ENCODE data around the gene OSBPL2.
A peak's percentile ranks its signal among the peaks of the same experiment; 100 is the strongest.

OSBPL2 gene

DNA sequence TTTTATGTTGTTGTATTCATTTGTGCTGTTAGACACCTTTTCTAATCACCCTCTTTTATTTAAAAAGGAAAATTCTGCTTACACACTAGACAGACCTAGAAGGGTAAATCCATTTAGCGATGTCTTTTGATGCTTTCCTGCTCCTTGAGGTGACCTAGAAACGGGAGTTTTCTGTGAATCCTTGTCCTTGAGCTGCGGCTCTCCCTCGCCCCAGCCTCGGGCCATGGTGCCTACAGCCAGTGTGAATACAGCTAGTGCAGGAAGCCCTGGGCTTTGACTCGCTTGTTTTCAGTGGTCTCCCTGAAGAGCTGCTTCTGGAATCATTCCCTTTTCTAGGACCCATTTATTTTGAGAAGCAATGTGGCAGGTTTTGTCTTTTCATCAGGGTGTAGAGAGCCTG lies 46.8 kb downstream of the OSBPL2 start:
- no peak for DNase-seq
- no CpG with 5 or more reads among the region's 6 CpGs for WGBS (ENCODE audit: extremely low coverage, insufficient coverage, insufficient read length)
- no peak overlapping the region for H2BK12ac ChIP-seq (ENCODE audit: low read length)
- H3K4me2 ChIP-seq (ENCODE audit: low read length), result no peak overlapping the region
- no peaks in the 10 kb centered on the region for H3K79me1 ChIP-seq (ENCODE audit: low read length)
- no peaks in the 10 kb centered on the region for H3K27me3 ChIP-seq (ENCODE audit: insufficient read depth, low read length)
- H3K79me2 ChIP-seq (ENCODE audit: control insufficient read depth, insufficient read depth, low read length, poor library complexity), result no peaks in the 10 kb centered on the region
- H4K8ac ChIP-seq (ENCODE audit: low read depth, low read length), result no peak overlapping the region
- no peak overlapping the region for H4K91ac ChIP-seq (ENCODE audit: low read depth, low read length)
- H3K4ac ChIP-seq (ENCODE audit: low read depth, low read length), result no peak overlapping the region
- peaks cover 52 to 58% of the 10 kb centered on the region in 2 experiments for H3K36me3 ChIP-seq (ENCODE audit: control insufficient read depth in 1 of 2, insufficient read depth in 2 of 2, low read length in 2 of 2)
- H2BK5ac ChIP-seq (ENCODE audit: low read depth, low read length, poor library complexity), result no peak overlapping the region
- peaks cover 15 to 27% of the 10 kb centered on the region in 2 experiments for H3K4me1 ChIP-seq (ENCODE audit: control insufficient read depth in 1 of 2, insufficient read depth in 2 of 2, low read length in 2 of 2)
- no peak overlapping the region for H3K9ac ChIP-seq (ENCODE audit: low read length)
- no peak overlapping the region for H4K12ac ChIP-seq (ENCODE audit: low read depth, low read length)
- H3K4me3 ChIP-seq (ENCODE audit: low read depth, low read length), result no peak overlapping the region
- no peak overlapping the region for H2BK120ac ChIP-seq (ENCODE audit: insufficient read depth, low read length, poor library complexity)
- H3K14ac ChIP-seq (ENCODE audit: low read length), result no peak overlapping the region
- peaks cover 3% of the 10 kb centered on the region for H3K9me3 ChIP-seq (ENCODE audit: insufficient read depth, low read depth, low read length)
- no peak overlapping the region for H3K27ac ChIP-seq (ENCODE audit: low read depth, low read length)
- no peak overlapping the region for H3K23ac ChIP-seq (ENCODE audit: low read length)
- no peak overlapping the region for H2AFZ ChIP-seq (ENCODE audit: insufficient read depth, low read length, poor library complexity)
- H2AK5ac ChIP-seq (ENCODE audit: low read length), result no peak overlapping the region
- no peak overlapping the region for H3K18ac ChIP-seq (ENCODE audit: low read length)

DNA sequence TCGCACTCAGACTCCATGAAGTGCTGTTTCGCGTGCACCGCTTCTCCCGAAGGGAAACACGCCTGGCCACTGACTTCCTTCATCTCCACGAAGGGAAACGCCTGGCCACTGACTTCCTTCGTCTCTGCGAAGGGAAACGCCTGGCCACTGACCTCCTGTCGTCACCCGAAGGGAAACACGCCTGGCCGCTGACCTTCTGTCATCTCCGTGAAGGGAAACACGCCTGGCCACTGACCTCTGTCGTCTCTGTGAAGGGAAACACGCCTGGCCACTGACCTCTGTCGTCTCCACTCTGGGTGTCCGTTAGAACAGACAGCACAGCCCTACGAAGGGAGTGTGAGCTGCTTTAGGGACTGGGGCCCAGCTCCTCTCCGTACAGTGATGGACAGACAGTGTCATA lies 47.4 kb downstream of the OSBPL2 start:
- Histone ChIP-seq H3K18ac (ENCODE audit: low read length) (no peak overlapping the region), H2BK120ac (ENCODE audit: insufficient read depth, low read length, poor library complexity) (no peak overlapping the region), H3K4me3 (ENCODE audit: low read depth, low read length) (no peak overlapping the region), H3K79me2 (ENCODE audit: control insufficient read depth, insufficient read depth, low read length, poor library complexity) (no peaks in the 10 kb centered on the region), H2AK5ac (ENCODE audit: low read length) (no peak overlapping the region), H3K23ac (ENCODE audit: low read length) (no peak overlapping the region), H3K4ac (ENCODE audit: low read depth, low read length) (no peak overlapping the region), H3K14ac (ENCODE audit: low read length) (no peak overlapping the region), H3K79me1 (ENCODE audit: low read length) (no peaks in the 10 kb centered on the region), H3K9ac (ENCODE audit: low read length) (no peak overlapping the region), H3K27ac (ENCODE audit: low read depth, low read length) (peak overlapping the region; percentile 26), H4K91ac (ENCODE audit: low read depth, low read length) (no peak overlapping the region), H3K4me2 (ENCODE audit: low read length) (no peak overlapping the region), H3K9me3 (ENCODE audit: insufficient read depth, low read depth, low read length) (peaks cover 3% of the 10 kb centered on the region), H3K36me3 (ENCODE audit: control insufficient read depth in 1 of 2, insufficient read depth in 2 of 2, low read length in 2 of 2) (peaks cover 47 to 53% of the 10 kb centered on the region in 2 experiments), H3K27me3 (ENCODE audit: insufficient read depth, low read length) (no peaks in the 10 kb centered on the region), H4K12ac (ENCODE audit: low read depth, low read length) (no peak overlapping the region), H2BK12ac (ENCODE audit: low read length) (no peak overlapping the region), H2AFZ (ENCODE audit: insufficient read depth, low read length, poor library complexity) (no peak overlapping the region), H2BK5ac (ENCODE audit: low read depth, low read length, poor library complexity) (no peak overlapping the region), H4K8ac (ENCODE audit: low read depth, low read length) (no peak overlapping the region), H3K4me1 (ENCODE audit: control insufficient read depth in 1 of 2, insufficient read depth in 2 of 2, low read length in 2 of 2) (peaks cover 15 to 27% of the 10 kb centered on the region in 2 experiments)
- DNase-seq, result no peak
- no CpG with 5 or more reads among the region's 23 CpGs for WGBS (ENCODE audit: extremely low coverage, insufficient coverage, insufficient read length)

DNA sequence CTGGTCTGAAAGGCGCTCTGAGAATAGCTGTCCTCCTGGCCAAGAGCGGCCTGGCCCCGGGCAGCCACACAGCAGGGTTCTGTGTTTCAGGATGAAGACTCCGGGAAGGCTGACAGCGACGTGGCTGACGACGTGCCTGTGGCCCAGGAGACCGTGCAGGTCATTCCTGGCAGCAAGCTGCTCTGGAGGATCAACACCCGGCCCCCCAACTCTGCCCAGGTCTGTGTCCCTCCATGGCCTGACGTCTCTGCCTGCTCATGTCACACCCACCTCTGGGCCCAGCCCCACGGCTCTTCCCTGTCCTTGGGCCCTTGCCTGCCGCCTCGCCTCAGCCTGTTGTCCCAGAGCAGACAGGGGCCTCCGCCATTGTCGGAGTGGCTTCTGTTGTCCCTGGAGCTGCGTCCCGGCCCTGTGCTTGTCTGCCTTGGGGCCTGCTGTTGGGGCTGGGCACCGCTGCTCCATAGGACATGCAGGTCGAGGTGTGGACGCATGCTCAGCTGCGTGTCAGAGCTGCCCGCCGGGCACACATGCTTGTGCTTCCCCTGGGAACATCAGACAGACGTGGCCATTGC lies 48.3 kb downstream of the OSBPL2 start:
- Histone ChIP-seq H3K23ac (ENCODE audit: low read length) (no peak overlapping the region), H3K4ac (ENCODE audit: low read depth, low read length) (no peak overlapping the region), H3K4me3 (ENCODE audit: low read depth, low read length) (peak overlapping the region; percentile 11), H2AK5ac (ENCODE audit: low read length) (no peak overlapping the region), H3K9ac (ENCODE audit: low read length) (no peak overlapping the region), H3K27ac (ENCODE audit: low read depth, low read length) (peak overlapping the region; percentile 40), H3K4me2 (ENCODE audit: low read length) (no peak overlapping the region), H3K9me3 (ENCODE audit: insufficient read depth, low read depth, low read length) (no peaks in the 10 kb centered on the region), H3K79me2 (ENCODE audit: control insufficient read depth, insufficient read depth, low read length, poor library complexity) (no peaks in the 10 kb centered on the region), H3K18ac (ENCODE audit: low read length) (peak overlapping the region; percentile 38), H3K27me3 (ENCODE audit: insufficient read depth, low read length) (no peaks in the 10 kb centered on the region), H3K4me1 (ENCODE audit: control insufficient read depth in 1 of 2, insufficient read depth in 2 of 2, low read length in 2 of 2) (peaks cover 15 to 27% of the 10 kb centered on the region in 2 experiments), H4K8ac (ENCODE audit: low read depth, low read length) (no peak overlapping the region), H2BK120ac (ENCODE audit: insufficient read depth, low read length, poor library complexity) (no peak overlapping the region), H2AFZ (ENCODE audit: insufficient read depth, low read length, poor library complexity) (no peak overlapping the region), H2BK5ac (ENCODE audit: low read depth, low read length, poor library complexity) (no peak overlapping the region), H4K12ac (ENCODE audit: low read depth, low read length) (no peak overlapping the region), H2BK12ac (ENCODE audit: low read length) (no peak overlapping the region), H4K91ac (ENCODE audit: low read depth, low read length) (peak overlapping the region; percentile 45), H3K14ac (ENCODE audit: low read length) (peak overlapping the region; percentile 51), H3K79me1 (ENCODE audit: low read length) (no peaks in the 10 kb centered on the region), H3K36me3 (ENCODE audit: control insufficient read depth in 1 of 2, insufficient read depth in 2 of 2, low read length in 2 of 2) (peaks cover 46 to 51% of the 10 kb centered on the region in 2 experiments)
- no CpG with 5 or more reads among the region's 25 CpGs for WGBS (ENCODE audit: extremely low coverage, insufficient coverage, insufficient read length)
- no peak for DNase-seq

DNA sequence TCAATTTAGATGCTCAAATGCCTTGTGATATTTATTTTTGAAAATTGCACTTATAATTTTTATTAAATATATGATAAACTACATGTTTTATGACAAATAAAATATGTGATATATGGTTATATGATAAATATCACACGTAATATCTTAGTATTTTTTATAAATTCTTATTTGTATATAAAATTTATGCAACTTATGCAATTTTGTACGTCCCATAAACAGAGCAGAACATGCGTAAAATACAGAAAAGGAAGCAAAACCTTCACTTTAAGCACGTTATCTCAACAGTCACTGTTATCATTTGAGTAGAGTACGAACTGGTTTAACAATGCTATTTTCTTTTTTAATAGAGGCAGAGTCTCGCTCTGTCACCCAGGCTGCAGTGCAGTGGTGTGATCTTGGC lies 48.8 kb downstream of the OSBPL2 start:
- peaks cover 46 to 51% of the 10 kb centered on the region in 2 experiments for H3K36me3 ChIP-seq (ENCODE audit: control insufficient read depth in 1 of 2, insufficient read depth in 2 of 2, low read length in 2 of 2)
- no peaks in the 10 kb centered on the region for H3K79me1 ChIP-seq (ENCODE audit: low read length)
- no peak for DNase-seq
- H2BK5ac ChIP-seq (ENCODE audit: low read depth, low read length, poor library complexity), result no peak overlapping the region
- H3K79me2 ChIP-seq (ENCODE audit: control insufficient read depth, insufficient read depth, low read length, poor library complexity), result no peaks in the 10 kb centered on the region
- no peak overlapping the region for H4K8ac ChIP-seq (ENCODE audit: low read depth, low read length)
- no peak overlapping the region for H2AFZ ChIP-seq (ENCODE audit: insufficient read depth, low read length, poor library complexity)
- no peak overlapping the region for H3K4ac ChIP-seq (ENCODE audit: low read depth, low read length)
- H2BK120ac ChIP-seq (ENCODE audit: insufficient read depth, low read length, poor library complexity), result no peak overlapping the region
- no peaks in the 10 kb centered on the region for H3K27me3 ChIP-seq (ENCODE audit: insufficient read depth, low read length)
- H2AK5ac ChIP-seq (ENCODE audit: low read length), result no peak overlapping the region
- H3K4me3 ChIP-seq (ENCODE audit: low read depth, low read length), result no peak overlapping the region
- no peaks in the 10 kb centered on the region for H3K9me3 ChIP-seq (ENCODE audit: insufficient read depth, low read depth, low read length)
- peaks cover 15 to 25% of the 10 kb centered on the region in 2 experiments for H3K4me1 ChIP-seq (ENCODE audit: control insufficient read depth in 1 of 2, insufficient read depth in 2 of 2, low read length in 2 of 2)
- no peak overlapping the region for H3K14ac ChIP-seq (ENCODE audit: low read length)
- WGBS (ENCODE audit: extremely low coverage, insufficient coverage, insufficient read length), result no CpG with 5 or more reads among the region's 6 CpGs
- no peak overlapping the region for H3K18ac ChIP-seq (ENCODE audit: low read length)
- H3K23ac ChIP-seq (ENCODE audit: low read length), result no peak overlapping the region
- no peak overlapping the region for H3K4me2 ChIP-seq (ENCODE audit: low read length)
- H3K9ac ChIP-seq (ENCODE audit: low read length), result no peak overlapping the region
- no peak overlapping the region for H4K12ac ChIP-seq (ENCODE audit: low read depth, low read length)
- no peak overlapping the region for H4K91ac ChIP-seq (ENCODE audit: low read depth, low read length)
- no peak overlapping the region for H3K27ac ChIP-seq (ENCODE audit: low read depth, low read length)
- no peak overlapping the region for H2BK12ac ChIP-seq (ENCODE audit: low read length)

All from trophoblast cell (in vitro differentiated cells and primary cell).